ENCODE data around the gene HBD.

DNA sequence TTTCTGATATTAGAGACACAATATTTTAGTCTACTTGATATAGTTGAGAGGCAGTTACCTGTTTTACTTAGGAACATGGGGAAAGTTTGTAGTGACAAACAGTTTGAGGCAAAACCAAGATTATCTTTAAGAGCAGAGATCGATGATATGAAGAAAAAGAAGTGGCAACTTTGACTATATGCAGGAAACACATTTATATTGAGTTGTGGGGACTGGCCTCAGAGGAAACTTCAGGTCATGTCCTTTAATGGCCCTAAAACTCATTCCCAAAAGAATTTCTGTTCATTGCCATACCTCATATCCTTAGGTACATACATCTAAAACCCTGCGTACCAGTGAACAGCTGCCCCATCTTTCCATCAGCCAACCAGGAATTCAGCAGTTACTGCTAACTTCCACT lies 10.9 kb upstream of the HBD start:
- TF ChIP-seq, protein P1, sequence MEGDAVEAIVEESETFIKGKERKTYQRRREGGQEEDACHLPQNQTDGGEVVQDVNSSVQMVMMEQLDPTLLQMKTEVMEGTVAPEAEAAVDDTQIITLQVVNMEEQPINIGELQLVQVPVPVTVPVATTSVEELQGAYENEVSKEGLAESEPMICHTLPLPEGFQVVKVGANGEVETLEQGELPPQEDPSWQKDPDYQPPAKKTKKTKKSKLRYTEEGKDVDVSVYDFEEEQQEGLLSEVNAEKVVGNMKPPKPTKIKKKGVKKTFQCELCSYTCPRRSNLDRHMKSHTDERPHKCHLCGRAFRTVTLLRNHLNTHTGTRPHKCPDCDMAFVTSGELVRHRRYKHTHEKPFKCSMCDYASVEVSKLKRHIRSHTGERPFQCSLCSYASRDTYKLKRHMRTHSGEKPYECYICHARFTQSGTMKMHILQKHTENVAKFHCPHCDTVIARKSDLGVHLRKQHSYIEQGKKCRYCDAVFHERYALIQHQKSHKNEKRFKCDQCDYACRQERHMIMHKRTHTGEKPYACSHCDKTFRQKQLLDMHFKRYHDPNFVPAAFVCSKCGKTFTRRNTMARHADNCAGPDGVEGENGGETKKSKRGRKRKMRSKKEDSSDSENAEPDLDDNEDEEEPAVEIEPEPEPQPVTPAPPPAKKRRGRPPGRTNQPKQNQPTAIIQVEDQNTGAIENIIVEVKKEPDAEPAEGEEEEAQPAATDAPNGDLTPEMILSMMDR (IDR thresholded peaks at IDR 0.05; ENCODE audit: low read length), result no peak
- no peak for TF ChIP-seq EZH2phosphoT487 (IDR thresholded peaks at IDR 0.05; ENCODE audit: low read length)
